Mammary epithelial cell (primary cell): ENCODE results near the gene ROBO1.
"Not testable (repeated sequence)": the region's sequence is repeated elsewhere in the genome, so short reads cannot be mapped to it uniquely, and the experiment has no call there.

Experiments
- EZH2 ChIP-seq: IDR thresholded peaks from 2 replicates; pipeline ENCODE4 v1.6.1; 2012; ENCODE audit warnings: low read length, inconsistent platforms, borderline replicate concordance
- TF ChIP-seq, protein P1 (sequence below), 2 donors: IDR thresholded peaks in 1 of 2; conservative IDR thresholded peaks in 1 of 2; 2 replicates each; pipeline ENCODE4 v1.5.1; 2011 to 2012; ENCODE audit warnings: inconsistent platforms in 2 of 2, low read length in 2 of 2, mild to moderate bottlenecking in 2 of 2, control low read depth in 1 of 2, low read depth in 1 of 2; ENCODE audit not compliant: insufficient read depth in 1 of 2; ENCODE audit errors: extremely low read depth in 1 of 2

GRCh38 chr3:79299949-79300635 is 467.7 kb downstream of the ROBO1 start:
- TF ChIP-seq, protein P1, sequence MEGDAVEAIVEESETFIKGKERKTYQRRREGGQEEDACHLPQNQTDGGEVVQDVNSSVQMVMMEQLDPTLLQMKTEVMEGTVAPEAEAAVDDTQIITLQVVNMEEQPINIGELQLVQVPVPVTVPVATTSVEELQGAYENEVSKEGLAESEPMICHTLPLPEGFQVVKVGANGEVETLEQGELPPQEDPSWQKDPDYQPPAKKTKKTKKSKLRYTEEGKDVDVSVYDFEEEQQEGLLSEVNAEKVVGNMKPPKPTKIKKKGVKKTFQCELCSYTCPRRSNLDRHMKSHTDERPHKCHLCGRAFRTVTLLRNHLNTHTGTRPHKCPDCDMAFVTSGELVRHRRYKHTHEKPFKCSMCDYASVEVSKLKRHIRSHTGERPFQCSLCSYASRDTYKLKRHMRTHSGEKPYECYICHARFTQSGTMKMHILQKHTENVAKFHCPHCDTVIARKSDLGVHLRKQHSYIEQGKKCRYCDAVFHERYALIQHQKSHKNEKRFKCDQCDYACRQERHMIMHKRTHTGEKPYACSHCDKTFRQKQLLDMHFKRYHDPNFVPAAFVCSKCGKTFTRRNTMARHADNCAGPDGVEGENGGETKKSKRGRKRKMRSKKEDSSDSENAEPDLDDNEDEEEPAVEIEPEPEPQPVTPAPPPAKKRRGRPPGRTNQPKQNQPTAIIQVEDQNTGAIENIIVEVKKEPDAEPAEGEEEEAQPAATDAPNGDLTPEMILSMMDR (conservative IDR thresholded peaks at IDR 0.05 in 1 of 2, IDR thresholded peaks at IDR 0.05 in 1 of 2; ENCODE audit: extremely low read depth in 1 of 2, insufficient read depth in 1 of 2, low read depth in 1 of 2, low read length in 2 of 2) = not testable (repeated sequence)
- not testable (repeated sequence) for TF ChIP-seq EZH2
